BJ (cell line): ENCODE measurements around the gene SLC23A3. TPM values are rescaled to one million over a fixed set of nuclear protein-coding genes. Genes with fewer than 3 reads are reported as not detected.

Experiments used
- CTCF ChIA-PET: fragments of 350-600 bp; formaldehyde crosslinking; extraction: SDS; loops from one replicate; lab custom pipeline; 2021; ENCODE audit warnings: antibody characterized with exemption, inconsistent platforms; lab: Yijun Ruan, JAX
- POLR2A ChIA-PET: fragments of 300-600 bp; sonication (Branson Sonifier 250); formaldehyde crosslinking; extraction: SDS; loops from one replicate; lab custom pipeline; 2021; ENCODE audit warnings: antibody characterized with exemption; lab: Charles Lee
- DNase-seq: peaks from one replicate; pipeline ENCODE4 v3.0.0-alpha.2; 2011; ENCODE audit warnings: low read depth
- H3K27me3 ChIP-seq: 2 replicates; pipeline ENCODE4 v1.6.0; 2011; ENCODE audit warnings: low read length; ENCODE audit not compliant: control insufficient read depth, insufficient read depth
- H3K36me3 ChIP-seq: 2 replicates; pipeline ENCODE4 v1.5.1; 2011; ENCODE audit warnings: low read length; ENCODE audit not compliant: control insufficient read depth, insufficient read depth
- H3K4me3 ChIP-seq: 2 replicates; pipeline ENCODE4 v1.5.1; 2011; ENCODE audit warnings: low read depth, mild to moderate bottlenecking, control low read depth, low read length
- CTCF ChIP-seq: IDR thresholded peaks from 2 replicates; pipeline ENCODE4 v1.5.1; 2011; ENCODE audit warnings: low read depth, mild to moderate bottlenecking, control low read depth, inconsistent platforms, low read length, moderate library complexity; ENCODE audit not compliant: insufficient read depth
- polyA plus RNA-seq: library from polyadenylated mRNA; depleted of rRNA; stranded (reverse); fragments of >200 nt; gene quantifications from 2 replicates; pipeline ENCODE4 v1.2.3, GENCODE V29; 2011

The SLC23A3 gene
- polyA plus RNA-seq, 1 experiment = 1.3 TPM

GRCh38 chr2:219213026-219213415 is 43.2 kb upstream of the SLC23A3 start:
- no peak for TF ChIP-seq CTCF
- CTCF ChIA-PET = interaction anchor here (1.5 kb wide), 1 partner anchor 82 kb away, joined by 3 read pairs; no protein-coding TSS in a partner anchor
- no peak for DNase-seq
- POLR2A ChIA-PET = no interaction called here
- no peaks in the 10 kb centered on the region for H3K27me3 ChIP-seq
- peaks cover 22% of the 10 kb centered on the region for H3K36me3 ChIP-seq
- H3K4me3 ChIP-seq = no peak overlapping the region

- H3K36me3 ChIP-seq = peaks cover 22% of the 10 kb centered on the region
- H3K4me3 ChIP-seq = no peak overlapping the region
- ChIA-PET POLR2A (no interaction called here), CTCF (interaction anchor here (0.6 to 2.6 kb wide), 5 partner anchors 31 to 90 kb away, joined by 3 to 13 read pairs (median 4); partner anchors contain the start of gene NHEJ1)
- no peak for DNase-seq
- no peaks in the 10 kb centered on the region for H3K27me3 ChIP-seq
- no peak for TF ChIP-seq CTCF
Observed at GRCh38 chr2:219210886-219211362, 41.1 kb upstream of the SLC23A3 start.

DNA sequence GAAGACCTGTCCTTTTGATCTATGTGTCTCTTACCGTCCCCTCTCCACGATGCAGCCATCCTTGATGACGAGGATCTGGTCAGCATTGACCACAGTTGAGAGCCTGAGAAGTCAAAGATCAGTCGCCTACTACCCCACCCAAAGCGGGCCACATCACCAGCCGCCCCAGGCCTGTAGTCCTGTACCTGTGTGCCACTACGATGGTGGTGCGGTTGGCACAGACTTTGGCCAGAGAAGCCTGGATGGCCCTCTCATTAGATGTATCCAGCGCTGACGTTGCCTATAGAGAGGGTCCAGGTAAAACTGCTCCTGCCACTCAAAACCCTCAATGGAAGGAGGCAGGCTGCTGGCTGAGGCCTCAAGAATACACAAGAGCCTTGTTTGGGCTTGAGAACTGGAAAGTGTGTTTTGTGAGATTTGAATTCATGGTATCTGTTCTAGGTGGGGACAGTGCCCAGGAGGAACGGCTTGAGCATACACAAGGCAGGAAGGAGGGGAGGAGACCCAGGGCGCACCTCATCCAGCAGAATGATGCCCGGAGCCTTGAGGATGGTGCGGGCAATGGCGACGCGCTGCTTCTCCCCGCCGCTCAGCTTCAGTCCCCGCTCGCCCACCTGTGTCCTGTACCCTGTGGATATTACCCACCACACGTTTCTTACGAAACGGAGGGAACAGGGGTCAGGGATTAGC is 40.5 kb upstream of the SLC23A3 start:
- no peak for TF ChIP-seq CTCF
- Histone ChIP-seq H3K36me3 (peaks cover 22% of the 10 kb centered on the region), H3K4me3 (no peak overlapping the region), H3K27me3 (no peaks in the 10 kb centered on the region)
- ChIA-PET POLR2A (no interaction called here), CTCF (interaction anchor here (0.9 to 3.6 kb wide), 5 partner anchors 30 to 85 kb away, joined by 3 to 15 read pairs (median 8); partner anchors contain the start of gene NHEJ1)
- no peak for DNase-seq

GRCh38 chr2:219209236-219210195 is 39.7 kb upstream of the SLC23A3 start:
- no peak for TF ChIP-seq CTCF
- no peaks in the 10 kb centered on the region for H3K27me3 ChIP-seq
- ChIA-PET CTCF (interaction anchor here (2.6 to 3.6 kb wide), 2 partner anchors 38 to 86 kb away, joined by 13 to 15 read pairs; no protein-coding TSS in a partner anchor), POLR2A (no interaction called here)
- DNase-seq = no peak
- H3K36me3 ChIP-seq = peaks cover 19% of the 10 kb centered on the region
- H3K4me3 ChIP-seq = no peak overlapping the region
